CD4-positive, alpha-beta T cell (primary cell): ENCODE results near the gene CFAP52. TPM values are rescaled to one million over a fixed set of nuclear protein-coding genes. Genes with fewer than 3 reads are reported as not detected.

Experiments used
- ATAC-seq: fragments of 200-7000 bp; cut with Tn5 transposase; one replicate; pipeline ENCODE4 v1.10.0; 2022; ENCODE audit warnings: mild to moderate bottlenecking; ENCODE audit not compliant: poor library complexity
- CTCF ChIA-PET: fragments of 350-600 bp; sonication (Branson Sonifier 250); formaldehyde crosslinking; loops from one replicate; lab custom pipeline; 2021; ENCODE audit warnings: antibody characterized with exemption, inconsistent platforms; lab: Charles Lee
- POLR2A ChIA-PET: fragments of 350-600 bp; sonication (Branson Sonifier 250); formaldehyde crosslinking; loops from one replicate; lab custom pipeline; 2021; ENCODE audit warnings: antibody characterized with exemption, inconsistent platforms; lab: Charles Lee
- DNase-seq, 14 experiments: peaks; one replicate each; pipeline ENCODE4 v3.0.0-alpha.2; 2013 to 2020; ENCODE audit warnings: mixed read lengths in 2 of 14
- H3K27ac ChIP-seq, 2 donors: one replicate each; pipeline versions ENCODE4 v1.5.1 to v1.7.0; 2013; ENCODE audit warnings: low read length in 2 of 2, low read depth in 1 of 2, mild to moderate bottlenecking in 1 of 2
- H3K27me3 ChIP-seq, 2 experiments: 1 replicate in 1 of 2; 2 replicates in 1 of 2; pipeline versions ENCODE4 v1.6.1 to v1.7.0; 2013; ENCODE audit warnings: low read length in 2 of 2, control low read depth in 1 of 2, mild to moderate bottlenecking in 1 of 2, moderate library complexity in 1 of 2; ENCODE audit not compliant: insufficient read depth in 2 of 2, control insufficient read depth in 1 of 2
- H3K36me3 ChIP-seq: one replicate; pipeline ENCODE4 v1.6.1; 2013; ENCODE audit warnings: low read length, control low read depth; ENCODE audit not compliant: insufficient read depth
- H3K4me1 ChIP-seq: one replicate; pipeline ENCODE4 v1.6.1; 2013; ENCODE audit warnings: low read length, control low read depth; ENCODE audit not compliant: insufficient read depth
- H3K4me3 ChIP-seq: one replicate; pipeline ENCODE4 v1.5.1; 2013; ENCODE audit warnings: mild to moderate bottlenecking, low read length, moderate library complexity
- H3K9me3 ChIP-seq, 2 experiments: 1 replicate in 1 of 2; 2 replicates in 1 of 2; pipeline versions ENCODE4 v1.6.1 to v1.7.0; 2013; ENCODE audit warnings: low read length in 2 of 2, mild to moderate bottlenecking in 2 of 2, control low read depth in 1 of 2, moderate library complexity in 1 of 2; ENCODE audit not compliant: control insufficient read depth in 1 of 2, insufficient read depth in 1 of 2
- H3K27ac Mint-ChIP-seq: one replicate; pipeline ENCODE4 v1.8.0; 2020; ENCODE audit warnings: mixed read lengths
- H3K27me3 Mint-ChIP-seq: one replicate; pipeline ENCODE4 v1.8.0; 2021; ENCODE audit warnings: mixed read lengths
- H3K36me3 Mint-ChIP-seq: one replicate; pipeline ENCODE4 v1.8.0; 2021; ENCODE audit warnings: low read depth, mixed read lengths
- H3K4me1 Mint-ChIP-seq: one replicate; pipeline ENCODE4 v1.8.0; 2021; ENCODE audit warnings: low read depth, mixed read lengths
- H3K4me3 Mint-ChIP-seq: one replicate; pipeline ENCODE4 v1.8.0; 2020; ENCODE audit warnings: mild to moderate bottlenecking, mixed read lengths
- H3K9me3 Mint-ChIP-seq: one replicate; pipeline ENCODE4 v1.8.0; 2020; ENCODE audit warnings: mixed read lengths
- intact Hi-C, 2 experiments: fragments of 100-400 bp; cut with DNase I in 1 of 2; cut with micrococcal nuclease in 1 of 2; formaldehyde crosslinking; loops; one replicate each; pipeline versions ENCODE4 v1.15.1 to v1.9.0; 2023 to 2025; cut with DNase I, micrococcal nuclease
- total RNA-seq, 174 experiments: library from RNA in 2 of 174; stranded (reverse) in 2 of 174; gene quantifications; one replicate each; pipeline ENCODE4 v1.2.3 and lab custom pipeline; 2021 to 2026
- TF ChIP-seq, protein P1 (sequence below): fragments of 200-600 bp; IDR thresholded peaks from one replicate; pipeline ENCODE4 v1.8.0; 2022; ENCODE audit warnings: antibody characterized with exemption, mild to moderate bottlenecking

The CFAP52 gene
- total RNA-seq, 2 experiments from 2014 or later = not detected

GRCh38 chr17:9676820-9677310, 100.4 kb downstream of the CFAP52 start:
- H3K4me3 ChIP-seq = no peak overlapping the region
- Mint-ChIP-seq H3K27ac (no peak overlapping the region), H3K36me3 (no peaks in the 10 kb centered on the region), H3K4me1 (no peaks in the 10 kb centered on the region), H3K4me3 (no peak overlapping the region), H3K9me3 (peaks cover 7% of the 10 kb centered on the region), H3K27me3 (peaks cover 3% of the 10 kb centered on the region)
- DNase-seq (no peak), ATAC-seq (no peak)
- H3K4me1 ChIP-seq = no peaks in the 10 kb centered on the region
- ChIA-PET POLR2A (no interaction called here), CTCF (no interaction called here)
- H3K27me3 ChIP-seq = no peaks in the 10 kb centered on the region
- TF ChIP-seq, protein P1, sequence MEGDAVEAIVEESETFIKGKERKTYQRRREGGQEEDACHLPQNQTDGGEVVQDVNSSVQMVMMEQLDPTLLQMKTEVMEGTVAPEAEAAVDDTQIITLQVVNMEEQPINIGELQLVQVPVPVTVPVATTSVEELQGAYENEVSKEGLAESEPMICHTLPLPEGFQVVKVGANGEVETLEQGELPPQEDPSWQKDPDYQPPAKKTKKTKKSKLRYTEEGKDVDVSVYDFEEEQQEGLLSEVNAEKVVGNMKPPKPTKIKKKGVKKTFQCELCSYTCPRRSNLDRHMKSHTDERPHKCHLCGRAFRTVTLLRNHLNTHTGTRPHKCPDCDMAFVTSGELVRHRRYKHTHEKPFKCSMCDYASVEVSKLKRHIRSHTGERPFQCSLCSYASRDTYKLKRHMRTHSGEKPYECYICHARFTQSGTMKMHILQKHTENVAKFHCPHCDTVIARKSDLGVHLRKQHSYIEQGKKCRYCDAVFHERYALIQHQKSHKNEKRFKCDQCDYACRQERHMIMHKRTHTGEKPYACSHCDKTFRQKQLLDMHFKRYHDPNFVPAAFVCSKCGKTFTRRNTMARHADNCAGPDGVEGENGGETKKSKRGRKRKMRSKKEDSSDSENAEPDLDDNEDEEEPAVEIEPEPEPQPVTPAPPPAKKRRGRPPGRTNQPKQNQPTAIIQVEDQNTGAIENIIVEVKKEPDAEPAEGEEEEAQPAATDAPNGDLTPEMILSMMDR = no peak
- H3K27ac ChIP-seq = no peak overlapping the region
- H3K36me3 ChIP-seq = no peaks in the 10 kb centered on the region
- H3K9me3 ChIP-seq = peaks cover 7 to 13% of the 10 kb centered on the region in 2 experiments
- intact Hi-C loops = no loop called here

GRCh38 chr17:9677411-9677810, 101.0 kb downstream of the CFAP52 start:
- peaks cover 3% of the 10 kb centered on the region for H3K27me3 Mint-ChIP-seq
- no peaks in the 10 kb centered on the region for H3K36me3 Mint-ChIP-seq
- TF ChIP-seq, protein P1 = no peak
- H3K9me3 ChIP-seq = peaks cover 7 to 13% of the 10 kb centered on the region in 2 experiments
- H3K27ac Mint-ChIP-seq = no peak overlapping the region
- H3K4me1 ChIP-seq = no peaks in the 10 kb centered on the region
- ChIA-PET CTCF (no interaction called here), POLR2A (no interaction called here)
- no peak overlapping the region for H3K27ac ChIP-seq
- intact Hi-C loops = no loop called here
- no peak overlapping the region for H3K4me3 Mint-ChIP-seq
- H3K9me3 Mint-ChIP-seq = peaks cover 7% of the 10 kb centered on the region
- no peaks in the 10 kb centered on the region for H3K27me3 ChIP-seq
- no peak overlapping the region for H3K4me3 ChIP-seq
- no peaks in the 10 kb centered on the region for H3K36me3 ChIP-seq
- ATAC-seq (no peak), DNase-seq (no peak)
- no peaks in the 10 kb centered on the region for H3K4me1 Mint-ChIP-seq

DNA sequence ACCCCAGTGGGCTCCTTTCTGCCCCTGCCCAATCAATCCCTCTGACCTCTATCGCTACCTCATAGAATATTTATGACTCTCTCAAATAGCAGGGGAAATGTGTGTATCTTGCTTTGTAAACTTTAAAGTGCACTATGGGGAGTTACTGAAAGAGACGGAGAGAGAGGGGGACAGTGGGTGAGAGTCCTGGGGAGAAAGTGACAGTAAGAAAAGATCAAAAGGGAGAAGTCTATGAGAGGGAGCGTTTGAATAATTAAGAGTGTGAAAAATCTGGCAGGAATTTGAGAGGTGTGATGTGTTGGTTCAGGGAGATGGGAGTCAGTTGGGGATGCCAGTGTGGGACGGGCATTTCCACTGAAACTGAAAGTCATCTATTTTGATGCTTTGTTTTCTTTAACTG, 101.5 kb downstream of the CFAP52 start:
- DNase-seq (no peak), ATAC-seq (no peak)
- no peaks in the 10 kb centered on the region for H3K4me1 ChIP-seq
- CTCF ChIA-PET = no interaction called here
- no peaks in the 10 kb centered on the region for H3K36me3 Mint-ChIP-seq
- H3K4me1 Mint-ChIP-seq = no peaks in the 10 kb centered on the region
- H3K9me3 Mint-ChIP-seq = peaks cover 7% of the 10 kb centered on the region
- H3K27ac Mint-ChIP-seq = no peak overlapping the region
- H3K4me3 ChIP-seq = no peak overlapping the region
- intact Hi-C loops = no loop called here
- H3K27ac ChIP-seq = no peak overlapping the region
- TF ChIP-seq, protein P1 = no peak
- POLR2A ChIA-PET = no interaction called here
- peaks cover 7 to 13% of the 10 kb centered on the region in 2 experiments for H3K9me3 ChIP-seq
- H3K4me3 Mint-ChIP-seq = no peak overlapping the region
- no peaks in the 10 kb centered on the region for H3K27me3 ChIP-seq
- no peaks in the 10 kb centered on the region for H3K36me3 ChIP-seq
- H3K27me3 Mint-ChIP-seq = peaks cover 3% of the 10 kb centered on the region
